GM23248 (cell line): ENCODE results near the gene SH3RF1. TPM values are rescaled to one million over a fixed set of nuclear protein-coding genes. Genes with fewer than 3 reads are reported as not detected.
A peak's percentile ranks its signal among the peaks of the same experiment; 100 is the strongest.

Experiments
- DNase-seq: peaks from one replicate; pipeline ENCODE4 v3.0.0-alpha.2; 2015
- H2AFZ ChIP-seq: fragments of 200-600 bp; sonication (generic); 2 replicates; pipeline ENCODE4 v1.6.1; 2016; ENCODE audit warnings: antibody characterized with exemption
- H3F3A ChIP-seq: fragments of 200-600 bp; sonication (generic); 2 replicates; pipeline ENCODE4 v1.6.1; 2016; ENCODE audit warnings: mild to moderate bottlenecking, antibody characterized with exemption, mixed run types; ENCODE audit not compliant: insufficient read depth
- H3K27ac ChIP-seq: fragments of 200-600 bp; sonication (generic); 2 replicates; pipeline ENCODE4 v1.5.1; 2016; ENCODE audit warnings: mild to moderate bottlenecking
- H3K27me3 ChIP-seq: fragments of 200-600 bp; sonication (generic); replicated peaks from 2 replicates; pipeline ENCODE4 v1.6.1; 2016; ENCODE audit warnings: mild to moderate bottlenecking; ENCODE audit not compliant: insufficient read depth
- H3K36me3 ChIP-seq: fragments of 200-600 bp; sonication (generic); 2 replicates; pipeline ENCODE4 v1.6.1; 2016; ENCODE audit warnings: low read depth, mild to moderate bottlenecking
- H3K4me1 ChIP-seq: fragments of 200-600 bp; sonication (generic); 2 replicates; pipeline ENCODE4 v1.6.1; 2016; ENCODE audit warnings: mild to moderate bottlenecking; ENCODE audit not compliant: insufficient read depth
- H3K4me2 ChIP-seq: fragments of 200-600 bp; sonication (generic); one replicate; pipeline ENCODE4 v1.6.1; 2016; ENCODE audit warnings: mild to moderate bottlenecking; ENCODE audit not compliant: unreplicated experiment
- H3K4me3 ChIP-seq: fragments of 200-600 bp; sonication (generic); 2 replicates; pipeline ENCODE4 v1.5.1; 2016; ENCODE audit warnings: mild to moderate bottlenecking
- H3K79me2 ChIP-seq: fragments of 200-600 bp; sonication (generic); 2 replicates; pipeline ENCODE4 v1.6.1; 2016; ENCODE audit warnings: mild to moderate bottlenecking; ENCODE audit not compliant: insufficient read depth
- H3K9ac ChIP-seq: fragments of 200-600 bp; sonication (generic); 2 replicates; pipeline ENCODE4 v1.6.1; 2016; ENCODE audit warnings: mild to moderate bottlenecking
- H3K9me2 ChIP-seq: fragments of 200-600 bp; sonication (generic); 2 replicates; pipeline ENCODE4 v1.6.1; 2016; ENCODE audit warnings: mixed run types, mild to moderate bottlenecking, moderate library complexity; ENCODE audit not compliant: insufficient read depth
- H3K9me3 ChIP-seq: fragments of 200-600 bp; sonication (generic); one replicate; pipeline ENCODE4 v1.6.1; 2017; ENCODE audit warnings: low read depth
- H4K20me1 ChIP-seq: fragments of 200-600 bp; sonication (generic); 2 replicates; pipeline ENCODE4 v1.6.0; 2016; ENCODE audit not compliant: insufficient read depth
- EZH2 ChIP-seq: fragments of 200-600 bp; sonication (generic); IDR thresholded peaks from 2 replicates; pipeline ENCODE4 v1.6.1; 2018; ENCODE audit warnings: antibody characterized with exemption, mild to moderate bottlenecking; ENCODE audit not compliant: insufficient read depth, poor library complexity, severe bottlenecking
- EZH2phosphoT487 ChIP-seq: fragments of 200-600 bp; sonication (generic); IDR thresholded peaks from 2 replicates; pipeline ENCODE4 v1.6.1; 2018; ENCODE audit warnings: antibody characterized with exemption, moderate library complexity, mild to moderate bottlenecking, low read depth; ENCODE audit not compliant: insufficient read depth
- WGBS, 2 experiments: methylation state at CpG; one replicate each; pipeline ENCODE4 v1.1.6; 2015 to 2017; ENCODE audit warnings: low lambda C conversion rate in 2 of 2, low coverage in 1 of 2; ENCODE audit errors: missing lambda C conversion rate in 2 of 2; 5-methylcytosine and 5-hydroxymethylcytosine counted together
- in situ Hi-C: fragments of 300-500 bp; cut with MboI; formaldehyde crosslinking; loops from 2 replicates; pipeline ENCODE4 v1.15.0; 2020
- polyA plus RNA-seq: library from polyadenylated mRNA; unstranded; fragments of >200 nt; fragmentation: Nextera tagmentation; extraction: Ambion mirVana; gene quantifications from 2 replicates; pipeline ENCODE4 v1.2.1, GENCODE V29; 2016
- total RNA-seq: library from RNA; depleted of rRNA; stranded (reverse); fragments of >200 nt; shearing (Covaris generic); gene quantifications from 2 replicates; pipeline ENCODE4 v1.2.3, GENCODE V29; 2014

The SH3RF1 gene
- total and polyA plus RNA-seq, 2 experiments from 2014 or later, result 28.3 to 55.5 TPM

DNA sequence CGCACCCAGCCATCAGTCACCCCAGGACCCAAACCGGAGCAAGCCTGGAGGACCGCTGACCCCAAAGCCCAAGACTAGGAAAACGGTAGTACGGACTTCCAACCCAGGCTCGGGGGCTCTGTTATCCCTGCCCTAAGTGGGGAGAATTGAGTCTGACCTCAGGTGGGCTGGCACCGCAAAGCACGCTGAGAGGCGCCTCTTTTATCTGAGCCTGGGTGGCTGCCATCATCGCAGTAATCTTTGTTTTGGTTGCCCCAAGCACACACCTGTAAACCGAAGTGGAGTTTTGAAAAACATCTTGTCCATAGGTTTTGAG lies 894 bp upstream of the SH3RF1 start:
- no peak for TF ChIP-seq EZH2
- TF ChIP-seq EZH2phosphoT487, result no peak
- Histone ChIP-seq H3K4me1 (peaks cover 31% of the 10 kb centered on the region), H3K9me3 (no peaks in the 10 kb centered on the region), H3K9me2 (no peaks in the 10 kb centered on the region), H3K36me3 (no peaks in the 10 kb centered on the region), H3F3A (peaks cover 43% of the 10 kb centered on the region), H4K20me1 (no peaks in the 10 kb centered on the region; the same call in 1 of the 2 replicates), H3K27me3 (no peaks in the 10 kb centered on the region), H3K79me2 (peaks cover 40% of the 10 kb centered on the region), H3K4me3 (peak overlapping the region; percentile 89), H3K4me2 (peak overlapping the region; percentile 91), H3K9ac (peak overlapping the region; percentile 92), H3K27ac (peak overlapping the region; percentile 79), H2AFZ (peak overlapping the region; percentile 67)
- no peak for DNase-seq
- in situ Hi-C loops, result loop anchor here (10.0 kb wide), 1 partner anchor 183 kb away; no protein-coding TSS in a partner anchor
- 6 to 9% methylated on average over 8 to 11 of the region's 11 CpGs for WGBS, 2 experiments

DNA sequence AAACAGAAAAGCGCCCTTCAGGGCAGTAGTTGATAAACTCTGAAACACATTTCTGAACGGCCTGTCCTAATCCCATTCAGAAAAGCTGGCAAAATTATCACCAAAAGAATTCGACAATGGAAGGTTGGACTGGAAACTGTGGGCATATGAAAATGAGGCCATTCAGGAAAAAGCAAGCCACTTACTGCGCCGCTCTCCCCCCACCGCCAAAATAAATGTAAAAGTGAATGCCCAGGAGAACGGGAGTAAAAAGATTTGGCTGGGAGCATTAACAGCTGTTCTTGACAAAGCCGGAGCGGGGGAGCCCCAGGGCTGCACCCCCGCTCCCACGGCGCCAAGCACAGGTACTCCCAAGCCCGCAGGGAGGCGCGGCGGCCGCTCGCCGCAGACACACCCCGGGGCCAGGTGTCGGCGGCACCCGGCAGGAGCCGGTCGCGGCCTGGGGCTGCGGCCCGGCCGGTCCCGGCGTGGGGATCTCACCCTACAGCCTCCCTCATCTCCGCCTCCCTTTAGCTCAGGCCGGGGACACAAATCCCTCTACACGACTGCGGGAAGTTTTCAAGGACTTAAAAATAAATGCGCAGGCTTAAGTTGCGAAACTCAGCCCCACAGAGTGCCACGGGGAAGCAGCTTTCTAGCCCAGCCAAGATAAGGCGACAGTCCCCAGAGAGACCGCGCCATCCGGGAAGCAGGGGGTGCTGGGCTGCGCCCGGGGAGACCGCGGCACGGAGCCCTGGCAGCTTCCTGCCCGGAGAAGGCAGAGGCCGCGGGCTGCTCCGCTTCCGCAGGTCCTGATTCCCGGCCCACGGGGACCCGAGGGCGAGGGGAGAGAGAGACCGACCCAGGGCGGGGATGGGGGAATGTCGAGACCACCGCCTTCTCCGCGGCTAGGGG lies 593 bp downstream of the SH3RF1 start:
- Histone ChIP-seq H4K20me1 (peaks cover 4% of the 10 kb centered on the region), H3F3A (peaks cover 55% of the 10 kb centered on the region), H3K9ac (peak overlapping the region; percentile 92), H3K4me3 (peak overlapping the region; percentile 89), H3K27ac (peak overlapping the region; percentile 79), H3K9me2 (no peaks in the 10 kb centered on the region), H3K36me3 (peaks cover 11% of the 10 kb centered on the region), H3K9me3 (no peaks in the 10 kb centered on the region), H2AFZ (0 out of 2 replicates have a peak overlapping the region, but pooled peaks have one; percentile 1), H3K4me2 (peak overlapping the region; percentile 76), H3K4me1 (peaks cover 43% of the 10 kb centered on the region), H3K27me3 (no peaks in the 10 kb centered on the region), H3K79me2 (peaks cover 55% of the 10 kb centered on the region)
- peak; percentile 61 for DNase-seq
- 1 to 2% methylated on average over 52 to 58 of the region's 62 CpGs for WGBS, 2 experiments
- TF ChIP-seq EZH2 (no peak), EZH2phosphoT487 (no peak)
- in situ Hi-C loops, result loop anchor here (10.0 kb wide), 1 partner anchor 185 kb away; no protein-coding TSS in a partner anchor

DNA sequence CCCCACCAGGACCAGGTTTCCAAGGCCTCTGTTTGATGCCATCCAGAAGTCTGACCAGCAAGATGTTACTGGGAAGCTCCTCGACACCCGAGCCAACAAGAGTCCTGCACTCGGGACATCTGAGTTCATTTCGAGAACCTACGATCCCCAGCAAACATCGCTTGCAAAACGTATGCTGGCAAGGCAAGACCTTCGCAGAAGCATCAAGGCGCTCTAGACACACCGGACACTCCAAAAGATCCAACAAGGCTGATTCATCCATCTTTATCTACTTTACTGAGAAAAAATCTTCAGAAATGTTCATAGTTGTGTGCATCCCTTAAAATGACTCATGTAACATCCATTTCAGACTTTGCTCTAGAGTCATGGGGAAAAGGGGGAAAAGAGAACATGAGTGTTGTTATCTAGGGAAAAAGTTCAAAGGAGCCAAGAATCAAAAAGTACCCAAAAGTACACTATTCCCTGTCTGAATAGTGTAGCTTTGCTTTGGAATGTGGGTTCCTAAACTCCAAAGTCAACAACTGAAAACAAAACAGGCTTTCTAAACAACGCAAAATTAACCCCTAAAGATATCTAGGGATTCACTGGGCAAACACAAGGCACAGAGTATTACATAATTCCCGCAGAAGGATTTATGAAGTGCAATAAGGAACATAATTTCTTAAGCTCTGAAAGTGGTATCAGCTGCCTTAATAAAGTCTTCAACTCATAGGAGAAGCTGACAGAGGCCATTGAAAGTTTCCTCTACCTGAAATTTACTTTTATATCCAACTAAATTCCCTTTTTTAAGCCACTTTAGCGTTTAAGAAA lies 1.6 kb downstream of the SH3RF1 start:
- in situ Hi-C loops, result no loop called here
- 10 to 13% methylated on average over 13 of the region's 13 CpGs for WGBS, 2 experiments
- Histone ChIP-seq H3K79me2 (peaks cover 65% of the 10 kb centered on the region), H3K36me3 (peaks cover 20% of the 10 kb centered on the region), H3F3A (peaks cover 58% of the 10 kb centered on the region), H3K9ac (peak overlapping the region; percentile 92), H2AFZ (no peak overlapping the region), H3K9me2 (no peaks in the 10 kb centered on the region), H3K9me3 (no peaks in the 10 kb centered on the region), H3K27ac (peak overlapping the region; percentile 79), H4K20me1 (peaks cover 14% of the 10 kb centered on the region), H3K4me3 (peak overlapping the region; percentile 89), H3K27me3 (no peaks in the 10 kb centered on the region), H3K4me2 (peak overlapping the region; percentile 76), H3K4me1 (peaks cover 50% of the 10 kb centered on the region)
- DNase-seq, result peak; percentile 90
- TF ChIP-seq EZH2phosphoT487, result 0 out of 2 replicates have a peak, but pooled peaks have one; percentile 41
- no peak for TF ChIP-seq EZH2

DNA sequence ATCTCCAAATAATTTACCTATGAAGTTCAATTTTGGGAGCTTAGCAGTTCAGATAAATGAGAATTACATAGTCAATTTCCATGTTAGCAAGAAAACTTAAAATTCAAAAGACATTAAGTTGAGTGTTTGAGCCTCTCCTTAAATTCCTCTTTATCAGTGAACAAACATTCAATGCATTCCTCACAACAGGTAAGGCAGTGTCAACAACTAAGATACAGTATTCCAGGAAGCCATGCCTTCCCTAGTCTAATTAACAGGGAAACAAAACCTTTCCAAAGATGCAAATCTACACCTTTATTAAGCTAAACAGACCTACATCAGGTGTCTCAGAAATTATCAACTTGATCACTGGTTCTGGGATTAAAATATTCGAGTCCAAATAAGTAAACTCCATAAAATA lies 3.7 kb downstream of the SH3RF1 start:
- no peaks in the 10 kb centered on the region for H3K9me2 ChIP-seq
- H3K27me3 ChIP-seq, result no peaks in the 10 kb centered on the region
- no peak for DNase-seq
- peaks cover 39% of the 10 kb centered on the region for H3K4me1 ChIP-seq
- H4K20me1 ChIP-seq, result peaks cover 27% of the 10 kb centered on the region
- peak overlapping the region; percentile 79 for H3K27ac ChIP-seq
- H2AFZ ChIP-seq, result no peak overlapping the region
- peak overlapping the region; percentile 89 for H3K4me3 ChIP-seq
- peaks cover 52% of the 10 kb centered on the region for H3F3A ChIP-seq
- peak overlapping the region; percentile 76 for H3K4me2 ChIP-seq
- TF ChIP-seq EZH2phosphoT487, result no peak
- TF ChIP-seq EZH2, result no peak
- in situ Hi-C loops, result no loop called here
- H3K9ac ChIP-seq, result peak overlapping the region; percentile 92
- peaks cover 86% of the 10 kb centered on the region for H3K79me2 ChIP-seq
- H3K36me3 ChIP-seq, result peaks cover 41% of the 10 kb centered on the region
- 91 to 100% methylated on average over 1 of the region's 1 CpG for WGBS, 2 experiments
- H3K9me3 ChIP-seq, result no peaks in the 10 kb centered on the region
